Breast epithelium (tissue), 3 donors: ENCODE measurements around the gene KCNA2.

Experiments used
- CTCF ChIP-seq, 3 donors: fragments of 450-650 bp; IDR thresholded peaks; one replicate each; pipeline ENCODE4 v1.5.1; 2016 to 2017; ENCODE audit warnings: antibody characterized with exemption in 3 of 3, mild to moderate bottlenecking in 3 of 3, moderate library complexity in 3 of 3
- POLR2A ChIP-seq: fragments of 450-650 bp; IDR thresholded peaks from one replicate; pipeline ENCODE4 v1.6.1; 2016; ENCODE audit warnings: antibody characterized with exemption, mild to moderate bottlenecking, moderate library complexity
- POLR2AphosphoS5 ChIP-seq, 3 donors: sonication (generic); formaldehyde crosslinking; IDR thresholded peaks; one replicate each; pipeline ENCODE4 v1.6.1; 2017; ENCODE audit warnings: antibody characterized with exemption in 3 of 3

- no peak for TF ChIP-seq CTCF (IDR thresholded peaks at IDR 0.05)
- TF ChIP-seq POLR2AphosphoS5 (IDR thresholded peaks at IDR 0.05) = no peak
- TF ChIP-seq POLR2A = no peak
Measured at GRCh38 chr1:110650609-110651008, 44.5 kb upstream of the KCNA2 start.
